GM19238 (cell line): ENCODE data around the gene TAS2R38.

Experiments used
- DNase-seq: peaks from one replicate; pipeline ENCODE4 v3.0.0; 2011; ENCODE audit warnings: low spot score; ENCODE audit not compliant: insufficient read length

TAS2R38 gene

DNA sequence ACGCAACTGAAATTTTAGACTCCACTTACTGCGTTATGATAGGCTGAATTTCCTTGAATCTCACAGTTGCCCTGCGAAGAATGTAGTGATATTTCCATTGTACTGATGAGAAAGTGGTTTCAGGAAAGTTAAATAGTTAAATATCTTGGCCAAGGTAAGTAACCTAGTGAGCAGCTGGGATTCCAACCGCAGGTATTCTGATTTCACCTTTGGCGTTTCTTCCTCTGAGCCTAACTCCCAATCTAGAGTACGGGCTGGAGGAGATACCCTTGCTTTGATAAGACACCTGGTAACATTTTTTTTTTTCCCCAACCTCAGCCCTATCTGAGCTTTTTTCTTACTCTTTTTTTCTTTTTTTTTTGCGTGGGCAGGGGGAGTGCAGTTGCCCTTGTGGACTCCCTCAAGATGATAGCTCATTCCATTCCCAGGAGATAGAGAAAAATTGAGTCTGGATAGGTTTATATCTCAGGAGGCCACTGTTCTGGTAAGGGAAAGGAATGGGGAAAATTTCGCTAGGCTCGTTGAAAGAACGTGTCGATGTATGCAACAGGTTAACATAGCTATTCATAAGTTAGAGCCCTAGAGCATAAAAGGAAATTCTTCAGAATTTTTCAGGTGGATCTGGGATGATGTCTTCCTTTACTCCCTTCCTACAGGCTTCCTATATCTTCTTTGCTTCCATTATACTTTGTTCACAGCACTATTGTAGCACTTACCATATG, 3.1 kb upstream of the TAS2R38 start:
- DNase-seq: no peak

DNA sequence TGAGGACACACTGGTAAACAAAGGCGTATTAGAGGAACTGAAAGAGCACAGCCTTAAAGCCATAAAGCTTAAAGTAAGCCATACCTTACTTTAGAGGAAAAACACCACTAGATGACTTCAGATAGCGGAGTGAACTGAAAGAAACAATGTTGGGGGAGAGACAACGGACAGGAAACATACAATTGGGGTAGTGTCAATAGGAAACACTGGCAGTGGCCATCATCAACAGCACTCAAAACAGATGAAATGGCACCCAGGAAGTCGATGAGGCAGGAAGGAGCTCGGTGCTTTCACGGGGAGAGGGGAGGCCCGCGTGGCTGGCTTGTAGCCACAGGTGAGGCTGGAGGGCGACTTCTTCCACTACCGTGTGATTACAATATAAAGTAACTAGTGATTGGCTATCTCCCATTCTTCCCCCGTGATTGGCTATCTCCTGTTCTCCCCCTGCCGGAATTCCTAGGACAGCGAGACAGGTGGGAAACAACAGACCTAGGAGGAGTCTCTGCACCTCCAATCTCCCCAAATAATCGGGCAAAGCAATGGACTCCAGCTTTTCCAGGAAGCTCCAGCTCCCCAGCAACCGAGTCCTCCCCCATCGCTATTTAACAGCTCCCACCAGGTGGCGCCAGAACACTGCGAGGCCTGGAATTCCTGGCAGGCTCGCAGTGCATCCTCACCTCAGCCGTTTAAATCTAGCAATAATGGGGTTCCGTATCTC, 2.4 kb upstream of the TAS2R38 start:
- DNase-seq: peak; percentile 45

DNA sequence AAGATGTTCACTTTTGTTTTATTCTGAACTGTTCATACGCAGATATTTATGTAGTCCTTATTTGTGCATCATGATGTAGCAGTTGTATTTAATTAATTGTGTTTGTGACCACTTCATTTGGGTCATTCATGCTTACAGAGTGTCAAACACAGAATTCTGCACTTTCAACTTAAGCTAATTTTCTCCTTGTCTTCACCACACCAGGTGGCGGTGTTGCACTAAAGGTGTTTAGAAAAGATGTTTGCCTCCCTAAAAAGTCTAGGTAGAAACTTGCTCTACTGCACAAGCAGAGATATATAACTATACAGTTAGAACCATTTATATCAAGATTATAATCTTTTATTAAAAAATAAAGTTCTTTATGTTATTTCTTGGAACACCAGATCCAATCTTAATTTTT, 1.3 kb upstream of the TAS2R38 start:
- no peak for DNase-seq

- no peak for DNase-seq
These were observed 12.7 kb downstream of the TAS2R38 start for GRCh38 chr7:141960687-141961422.

DNA sequence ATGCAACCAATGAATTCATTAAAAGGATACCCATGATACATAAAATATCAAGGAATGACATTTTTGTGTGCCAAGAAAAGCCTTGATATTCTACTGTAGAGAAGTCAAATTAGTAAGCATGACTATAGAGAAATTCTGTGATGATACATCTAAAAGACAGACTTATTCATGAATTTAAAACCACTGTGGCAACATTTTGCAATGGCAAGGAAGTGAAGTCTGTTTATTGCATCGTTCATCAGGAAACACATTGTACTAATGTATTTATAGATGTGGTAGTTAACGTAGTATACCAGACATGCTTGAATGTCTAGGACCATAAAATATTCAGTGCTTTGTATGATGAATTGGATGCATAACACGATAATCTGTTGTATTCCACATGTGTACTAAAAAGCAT, 17.5 kb downstream of the TAS2R38 start:
- DNase-seq: no peak

DNA sequence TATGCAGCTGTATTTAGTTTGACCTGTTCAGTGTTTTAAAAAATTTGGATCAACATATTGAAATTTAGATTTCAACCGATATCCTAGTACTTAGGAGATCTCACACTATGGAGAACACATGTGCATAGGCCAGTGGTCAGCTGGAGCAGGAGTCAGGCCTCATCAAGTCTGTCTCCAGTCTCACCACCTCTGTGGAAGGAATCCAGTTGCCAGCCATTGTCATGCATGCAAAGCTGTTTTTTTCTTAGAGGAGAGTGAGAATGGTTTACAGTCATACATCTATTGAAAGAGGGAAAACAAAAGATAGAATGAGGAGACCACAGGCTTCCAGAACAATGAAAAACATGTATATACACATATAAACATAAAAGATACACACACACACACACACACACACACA, 19.2 kb downstream of the TAS2R38 start:
- no peak for DNase-seq

DNA sequence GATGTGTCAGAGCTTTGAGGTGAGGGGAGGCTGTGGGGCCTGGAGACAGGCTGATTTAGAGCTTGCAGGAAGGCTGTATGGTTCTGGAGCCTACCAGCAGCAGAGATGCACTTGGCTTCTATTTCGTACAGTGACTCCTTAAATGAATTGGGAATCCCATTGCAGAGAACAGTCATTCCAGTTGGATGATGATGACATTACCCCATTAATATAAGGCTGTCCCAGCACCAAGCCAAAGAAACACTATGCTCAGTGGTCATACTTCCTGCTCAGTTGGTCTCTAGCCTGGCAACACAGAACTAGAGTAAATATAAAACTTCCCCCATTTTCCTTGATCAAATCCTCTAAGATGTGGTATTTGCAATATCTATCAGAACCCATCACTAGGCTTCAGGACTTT, 21.1 kb downstream of the TAS2R38 start:
- no peak for DNase-seq

- no peak for DNase-seq
These were observed 22.8 kb downstream of the TAS2R38 start for GRCh38 chr7:141950806-141951205.

DNA sequence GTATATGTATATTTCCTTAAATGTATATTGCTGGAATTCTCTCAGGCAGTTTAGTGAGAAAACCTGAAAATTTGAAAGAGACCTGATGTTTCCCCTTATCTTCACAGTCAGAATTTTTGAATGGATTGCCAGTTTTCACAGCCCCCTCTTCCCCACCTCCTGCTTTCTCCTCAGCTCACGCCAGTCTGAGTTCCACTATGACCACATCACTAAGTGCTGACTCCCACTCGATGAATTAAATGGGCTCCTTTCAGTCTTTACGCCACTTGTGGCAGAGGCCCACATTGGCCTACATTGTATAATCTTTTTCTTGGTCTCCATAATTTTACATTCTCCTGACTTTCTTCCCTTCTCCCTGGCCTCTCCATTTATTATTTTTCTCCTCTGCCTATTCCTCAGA, 23.7 kb downstream of the TAS2R38 start:
- no peak for DNase-seq

GRCh38 chr7:141949451-141949850, 24.1 kb downstream of the TAS2R38 start:
- no peak for DNase-seq

DNA sequence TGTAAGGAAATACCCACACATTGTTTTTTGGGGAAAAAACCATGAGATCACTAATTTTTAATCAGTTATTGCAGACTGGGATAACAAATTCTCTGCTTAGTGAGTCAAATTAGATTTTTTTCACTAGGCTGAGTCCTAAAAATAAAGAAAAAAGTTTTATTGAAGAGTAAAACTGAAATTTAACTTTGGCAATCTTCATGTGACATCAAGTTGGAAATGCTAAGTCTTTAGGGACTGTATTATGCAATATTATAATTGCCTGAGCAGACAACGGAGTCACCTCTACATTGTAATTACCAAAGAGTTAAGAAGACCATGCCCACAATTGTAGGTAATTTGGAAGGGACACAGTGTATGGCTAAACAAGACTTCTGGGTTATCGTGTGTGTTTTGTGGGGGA, 24.6 kb downstream of the TAS2R38 start:
- no peak for DNase-seq

DNA sequence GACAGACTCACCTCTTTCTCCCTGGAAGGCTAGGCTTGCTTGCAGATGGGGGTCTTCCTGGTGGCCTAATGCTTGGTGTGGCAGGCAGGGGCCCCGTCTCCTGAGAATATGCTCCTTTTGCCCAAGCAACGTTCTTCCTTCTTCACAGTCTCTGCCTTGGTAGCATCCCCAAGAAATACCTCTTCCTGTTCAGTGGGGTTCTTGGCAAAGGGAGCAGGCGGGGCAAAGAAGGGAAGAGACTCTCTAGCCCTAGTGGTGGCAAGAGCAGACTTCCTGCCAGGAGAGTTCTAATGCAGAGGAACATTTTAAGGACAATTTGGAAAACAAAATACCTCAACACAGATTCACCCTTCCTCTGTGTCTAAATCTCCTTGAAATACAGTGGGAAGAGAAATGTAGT, 26.8 kb downstream of the TAS2R38 start, which contains the start of gene CLEC5A:
Gene CLEC5A (minus strand): TSS at position 179 of the 400 bp plus-strand sequence. CDS start 682 bp downstream, outside the sequence.
- no peak for DNase-seq

- no peak for DNase-seq
These were observed 28.2 kb downstream of the TAS2R38 start for GRCh38 chr7:141945356-141945755.

GRCh38 chr7:141944811-141945210, 28.8 kb downstream of the TAS2R38 start:
- DNase-seq: no peak

GRCh38 chr7:141943846-141944245, 29.7 kb downstream of the TAS2R38 start:
- DNase-seq: no peak

- no peak for DNase-seq
These were observed 32.5 kb downstream of the TAS2R38 start for GRCh38 chr7:141941075-141941474.

DNA sequence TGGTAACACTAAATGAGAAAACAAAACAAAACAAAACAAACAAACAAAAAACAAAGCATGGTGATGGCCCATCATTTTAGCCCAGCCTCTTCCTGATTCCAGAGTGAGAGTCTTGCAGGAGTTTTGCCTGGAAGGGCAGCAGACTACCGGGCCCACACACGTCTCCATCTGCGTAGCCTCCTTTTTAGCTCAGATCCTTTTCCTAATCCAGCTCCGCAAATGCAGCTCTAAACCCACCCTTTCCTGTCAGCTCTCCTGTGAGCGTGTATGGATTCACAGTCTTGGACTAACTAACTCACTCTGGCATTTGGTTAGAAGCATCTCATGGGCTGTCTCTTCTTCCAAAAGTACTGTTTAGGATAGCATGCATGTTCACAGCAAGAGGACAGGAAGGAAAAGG, 43.4 kb downstream of the TAS2R38 start:
- no peak for DNase-seq

DNA sequence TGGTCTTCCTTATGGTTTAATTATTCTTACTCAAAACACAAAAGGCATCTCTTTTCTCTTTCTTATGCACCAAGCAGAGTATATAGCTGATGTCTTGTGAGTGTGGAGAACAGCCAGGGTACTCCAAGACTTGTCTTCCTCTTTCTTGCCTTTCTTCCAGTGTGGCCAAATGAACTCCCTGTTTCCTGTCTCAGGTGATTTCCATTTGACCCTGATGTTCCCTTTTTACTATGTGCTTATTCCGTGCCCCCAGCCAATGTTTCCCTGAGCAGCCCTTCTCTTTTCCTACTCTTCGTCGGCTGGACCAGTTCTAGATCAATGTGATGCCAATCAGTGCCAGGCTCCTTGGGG, 44.8 kb downstream of the TAS2R38 start:
- no peak for DNase-seq

- no peak for DNase-seq
These were observed 45.3 kb downstream of the TAS2R38 start for GRCh38 chr7:141928146-141928844.
